Panc1 (cell line): ENCODE results near the gene DDX24. TPM values are rescaled to one million over a fixed set of nuclear protein-coding genes. Genes with fewer than 3 reads are reported as not detected.

ENCODE experiments used
- ATAC-seq: fragments of 200-7000 bp; cut with Tn5 transposase; 2 replicates; pipeline ENCODE4 v1.9.1; 2020; ENCODE audit warnings: mild to moderate bottlenecking, moderate library complexity
- BruUV-seq: library from RNA; stranded (reverse); fragments of 400-500 nt; replicated peaks from 2 replicates; lab custom pipeline; 2021; lab: Mats Ljungman, UMichigan
- CTCF ChIA-PET: fragments of 300-600 bp; sonication (Branson Sonifier 250); formaldehyde crosslinking; loops from one replicate; lab custom pipeline; 2022; ENCODE audit warnings: antibody characterized with exemption; lab: Charles Lee
- POLR2A ChIA-PET: fragments of 300-600 bp; sonication (Branson Sonifier 250); formaldehyde crosslinking; loops from one replicate; lab custom pipeline; 2022; ENCODE audit warnings: antibody characterized with exemption; lab: Charles Lee
- DNase-seq: peaks from one replicate; pipeline ENCODE4 v3.0.0-alpha.2; 2010; ENCODE audit warnings: low read depth, low spot score
- H3K27ac ChIP-seq: 2 replicates; pipeline ENCODE4 v1.5.1; 2011; ENCODE audit warnings: mild to moderate bottlenecking, low read length, inconsistent platforms
- H3K27me3 ChIP-seq: fragments of 200-500 bp; sonication (Bioruptor generic); 2 replicates; pipeline ENCODE4 v1.6.0; 2014; ENCODE audit warnings: low read length, inconsistent platforms; ENCODE audit not compliant: control insufficient read depth, insufficient read depth
- H3K36me3 ChIP-seq: fragments of 200-500 bp; sonication (Bioruptor generic); 2 replicates; pipeline ENCODE4 v1.5.1; 2014; ENCODE audit warnings: inconsistent platforms, mild to moderate bottlenecking, low read length, moderate library complexity; ENCODE audit not compliant: control insufficient read depth, insufficient read depth
- H3K4me1 ChIP-seq: 2 replicates; pipeline ENCODE4 v1.5.1; 2011; ENCODE audit warnings: inconsistent platforms, mild to moderate bottlenecking, low read length, moderate library complexity; ENCODE audit not compliant: control insufficient read depth, insufficient read depth
- H3K4me3 ChIP-seq, 2 experiments: 2 replicates each; pipeline ENCODE4 v1.5.1; 2011 to 2012; ENCODE audit warnings: low read depth in 2 of 2, low read length in 2 of 2, mild to moderate bottlenecking in 2 of 2, inconsistent platforms in 1 of 2, moderate library complexity in 1 of 2
- H3K9me3 ChIP-seq: fragments of 200-500 bp; sonication (Bioruptor generic); 2 replicates; pipeline ENCODE4 v1.5.1; 2014; ENCODE audit warnings: low read depth, mild to moderate bottlenecking, inconsistent platforms, low read length, moderate library complexity; ENCODE audit not compliant: control insufficient read depth, insufficient read depth
- POLR2AphosphoS5 ChIP-seq: IDR thresholded peaks from 2 replicates; pipeline ENCODE4 v1.6.1; 2012; ENCODE audit warnings: mild to moderate bottlenecking, low read depth, low read length, moderate library complexity
- SIN3A ChIP-seq: IDR thresholded peaks from 2 replicates; pipeline ENCODE4 v1.6.1; 2012; ENCODE audit warnings: low read depth, mild to moderate bottlenecking, low read length, moderate library complexity, borderline replicate concordance; ENCODE audit not compliant: insufficient read depth
- TCF7L2 ChIP-seq: IDR thresholded peaks from 2 replicates; pipeline ENCODE4 v1.6.1; 2011; ENCODE audit warnings: mild to moderate bottlenecking, low read depth, low read length, inconsistent platforms
- in situ Hi-C: cut with HindIII; loops from 2 replicates; pipeline ENCODE4 v1.10.0; 2016; ENCODE audit warnings: low sequenced_read_pairs, low pct_unique_long_range_greater_than_20kb
- intact Hi-C: fragments of 100-400 bp; cut with micrococcal nuclease; formaldehyde crosslinking; loops from one replicate; pipeline ENCODE4 v1.10.0; 2022; ENCODE audit not compliant: unreplicated experiment
- total RNA-seq: library from RNA; stranded (reverse); gene quantifications from one replicate; pipeline ENCODE4 v1.2.1, GENCODE V29; 2021; ENCODE audit not compliant: unreplicated experiment
- TF ChIP-seq, protein P1 (sequence below), 2 experiments: IDR thresholded peaks; 2 replicates each; pipeline ENCODE4 v1.6.1; 2011 to 2012; ENCODE audit warnings: low read depth in 2 of 2, control low read depth in 1 of 2, low read length in 1 of 2, mild to moderate bottlenecking in 1 of 2, moderate library complexity in 1 of 2; ENCODE audit not compliant: insufficient read depth in 1 of 2
- TF ChIP-seq, protein P2 (sequence below): fragments of 450-650 bp; IDR thresholded peaks from 2 replicates; pipeline ENCODE4 v1.5.1; 2017; ENCODE audit warnings: mild to moderate bottlenecking

DDX24 gene
- total RNA-seq, 1 experiment from 2014 or later = 103 TPM

DNA sequence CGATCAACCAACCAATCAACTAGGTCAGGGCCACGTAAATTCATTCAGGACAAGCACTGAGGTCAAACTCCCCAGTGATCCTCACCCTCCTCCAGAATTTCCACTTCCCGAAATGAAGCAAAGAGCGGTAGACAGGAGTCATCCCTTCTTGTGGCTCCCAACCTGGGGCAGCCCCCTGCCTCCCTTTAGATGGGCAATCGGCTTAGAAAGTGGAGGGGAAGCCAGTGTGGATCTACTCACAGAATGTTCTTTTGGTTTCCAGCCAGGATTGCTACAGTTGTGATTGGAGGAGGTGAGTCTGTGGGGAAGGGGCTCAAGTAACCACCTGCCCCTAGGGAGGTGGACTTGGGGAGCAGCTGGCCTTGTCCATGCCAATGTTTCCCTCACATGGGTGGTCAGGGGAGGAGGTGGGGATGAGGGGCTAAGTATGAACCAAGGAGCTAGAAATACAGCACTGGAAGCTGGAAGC lies 33.6 kb upstream of the DDX24 start:
- H3K4me1 ChIP-seq = no peaks in the 10 kb centered on the region
- ATAC-seq = no peak
- TF ChIP-seq, protein P1, sequence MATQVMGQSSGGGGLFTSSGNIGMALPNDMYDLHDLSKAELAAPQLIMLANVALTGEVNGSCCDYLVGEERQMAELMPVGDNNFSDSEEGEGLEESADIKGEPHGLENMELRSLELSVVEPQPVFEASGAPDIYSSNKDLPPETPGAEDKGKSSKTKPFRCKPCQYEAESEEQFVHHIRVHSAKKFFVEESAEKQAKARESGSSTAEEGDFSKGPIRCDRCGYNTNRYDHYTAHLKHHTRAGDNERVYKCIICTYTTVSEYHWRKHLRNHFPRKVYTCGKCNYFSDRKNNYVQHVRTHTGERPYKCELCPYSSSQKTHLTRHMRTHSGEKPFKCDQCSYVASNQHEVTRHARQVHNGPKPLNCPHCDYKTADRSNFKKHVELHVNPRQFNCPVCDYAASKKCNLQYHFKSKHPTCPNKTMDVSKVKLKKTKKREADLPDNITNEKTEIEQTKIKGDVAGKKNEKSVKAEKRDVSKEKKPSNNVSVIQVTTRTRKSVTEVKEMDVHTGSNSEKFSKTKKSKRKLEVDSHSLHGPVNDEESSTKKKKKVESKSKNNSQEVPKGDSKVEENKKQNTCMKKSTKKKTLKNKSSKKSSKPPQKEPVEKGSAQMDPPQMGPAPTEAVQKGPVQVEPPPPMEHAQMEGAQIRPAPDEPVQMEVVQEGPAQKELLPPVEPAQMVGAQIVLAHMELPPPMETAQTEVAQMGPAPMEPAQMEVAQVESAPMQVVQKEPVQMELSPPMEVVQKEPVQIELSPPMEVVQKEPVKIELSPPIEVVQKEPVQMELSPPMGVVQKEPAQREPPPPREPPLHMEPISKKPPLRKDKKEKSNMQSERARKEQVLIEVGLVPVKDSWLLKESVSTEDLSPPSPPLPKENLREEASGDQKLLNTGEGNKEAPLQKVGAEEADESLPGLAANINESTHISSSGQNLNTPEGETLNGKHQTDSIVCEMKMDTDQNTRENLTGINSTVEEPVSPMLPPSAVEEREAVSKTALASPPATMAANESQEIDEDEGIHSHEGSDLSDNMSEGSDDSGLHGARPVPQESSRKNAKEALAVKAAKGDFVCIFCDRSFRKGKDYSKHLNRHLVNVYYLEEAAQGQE (IDR thresholded peaks at IDR 0.05; ENCODE audit: insufficient read depth in 1 of 2, low read depth in 2 of 2, low read length in 1 of 2) = no peak
- TF ChIP-seq TCF7L2 = no peak
- TF ChIP-seq SIN3A = no peak
- no peak for TF ChIP-seq POLR2AphosphoS5
- TF ChIP-seq, protein P2, sequence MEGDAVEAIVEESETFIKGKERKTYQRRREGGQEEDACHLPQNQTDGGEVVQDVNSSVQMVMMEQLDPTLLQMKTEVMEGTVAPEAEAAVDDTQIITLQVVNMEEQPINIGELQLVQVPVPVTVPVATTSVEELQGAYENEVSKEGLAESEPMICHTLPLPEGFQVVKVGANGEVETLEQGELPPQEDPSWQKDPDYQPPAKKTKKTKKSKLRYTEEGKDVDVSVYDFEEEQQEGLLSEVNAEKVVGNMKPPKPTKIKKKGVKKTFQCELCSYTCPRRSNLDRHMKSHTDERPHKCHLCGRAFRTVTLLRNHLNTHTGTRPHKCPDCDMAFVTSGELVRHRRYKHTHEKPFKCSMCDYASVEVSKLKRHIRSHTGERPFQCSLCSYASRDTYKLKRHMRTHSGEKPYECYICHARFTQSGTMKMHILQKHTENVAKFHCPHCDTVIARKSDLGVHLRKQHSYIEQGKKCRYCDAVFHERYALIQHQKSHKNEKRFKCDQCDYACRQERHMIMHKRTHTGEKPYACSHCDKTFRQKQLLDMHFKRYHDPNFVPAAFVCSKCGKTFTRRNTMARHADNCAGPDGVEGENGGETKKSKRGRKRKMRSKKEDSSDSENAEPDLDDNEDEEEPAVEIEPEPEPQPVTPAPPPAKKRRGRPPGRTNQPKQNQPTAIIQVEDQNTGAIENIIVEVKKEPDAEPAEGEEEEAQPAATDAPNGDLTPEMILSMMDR = no peak
- no peak overlapping the region for H3K4me3 ChIP-seq
- ChIA-PET POLR2A (no interaction called here), CTCF (no interaction called here)
- H3K27ac ChIP-seq = no peak overlapping the region
- no peak for DNase-seq
- no peaks in the 10 kb centered on the region; the same call in 1 of the 2 replicates for H3K36me3 ChIP-seq
- no peaks in the 10 kb centered on the region for H3K27me3 ChIP-seq
- no peaks in the 10 kb centered on the region for H3K9me3 ChIP-seq
- in situ Hi-C loops = no loop called here
- BruUV-seq = no TSS peak
- intact Hi-C loops = no loop called here

DNA sequence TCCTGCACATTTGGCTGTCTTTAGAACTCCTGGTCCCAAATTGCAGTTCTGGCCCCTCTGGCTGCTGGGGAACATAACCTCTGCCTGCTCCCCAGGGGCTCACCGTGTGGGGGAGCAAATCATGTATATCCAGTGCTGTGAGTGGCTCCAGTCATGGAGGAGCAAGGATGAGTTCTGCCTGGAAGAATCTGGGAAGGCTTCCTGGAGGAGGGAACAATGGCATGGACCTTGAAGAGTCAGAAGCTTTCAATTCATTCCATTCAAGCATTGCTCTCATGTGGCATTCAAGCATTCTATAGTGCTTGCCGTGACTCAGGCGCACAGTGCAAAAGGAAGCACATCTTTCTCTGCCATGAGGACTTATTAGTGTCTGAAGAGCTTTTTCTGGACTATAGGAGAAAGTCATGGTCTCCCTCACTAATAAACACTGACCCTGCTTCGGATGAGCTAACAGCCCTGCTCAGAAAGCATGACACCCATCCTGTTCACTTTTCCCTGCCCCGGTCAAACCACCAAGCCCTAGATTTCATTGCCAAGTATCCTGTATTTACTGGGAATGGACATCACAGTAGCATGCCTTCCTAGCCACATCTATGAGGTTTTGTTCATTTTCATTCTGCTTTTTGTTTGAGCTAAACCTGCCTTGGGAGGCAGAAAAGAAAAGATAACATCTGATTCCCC lies 33.0 kb upstream of the DDX24 start:
- H3K9me3 ChIP-seq = no peaks in the 10 kb centered on the region
- ChIA-PET CTCF (no interaction called here), POLR2A (no interaction called here)
- no peak for TF ChIP-seq TCF7L2
- TF ChIP-seq, protein P1 (IDR thresholded peaks at IDR 0.05; ENCODE audit: insufficient read depth in 1 of 2, low read depth in 2 of 2, low read length in 1 of 2) = no peak
- H3K36me3 ChIP-seq = no peaks in the 10 kb centered on the region; the same call in 1 of the 2 replicates
- no peaks in the 10 kb centered on the region for H3K4me1 ChIP-seq
- DNase-seq (no peak), ATAC-seq (no peak)
- H3K27me3 ChIP-seq = no peaks in the 10 kb centered on the region
- no peak overlapping the region for H3K4me3 ChIP-seq
- intact Hi-C loops (no loop called here), in situ Hi-C loops (no loop called here)
- no peak overlapping the region for H3K27ac ChIP-seq
- BruUV-seq = no TSS peak
